ENCODE data around the gene NMT2.

The NMT2 gene

DNA sequence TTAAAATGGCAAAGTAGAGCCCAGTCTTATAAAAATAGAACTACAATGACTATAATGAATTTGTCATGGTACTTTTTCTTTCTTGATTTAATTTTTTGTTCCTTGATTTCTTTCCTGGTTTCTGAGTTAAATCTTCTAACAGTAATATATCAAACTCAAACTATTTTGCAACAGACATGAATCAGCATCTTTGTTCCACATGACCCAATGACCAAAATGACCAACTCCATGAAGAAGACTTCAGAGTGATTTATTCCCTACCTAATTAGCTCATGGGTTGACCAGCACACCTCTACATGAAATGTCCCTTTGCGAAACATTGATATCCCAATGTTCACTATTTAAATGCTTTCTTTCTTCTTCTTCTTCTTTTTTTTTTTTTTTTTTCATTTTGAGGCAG, 30.9 kb downstream of the NMT2 start:
- Mint-ChIP-seq H3K27me3 (no peaks in the 10 kb centered on the region), H3K9me3 (no peaks in the 10 kb centered on the region), H3K4me3 (no peak overlapping the region), H3K27ac (no peak overlapping the region), H3K4me1 (peaks cover 29% of the 10 kb centered on the region)
- DNase-seq (no peak), ATAC-seq (no peak)

- H3K4me1 Mint-ChIP-seq: peaks cover 23% of the 10 kb centered on the region
- ATAC-seq: no peak
- no peaks in the 10 kb centered on the region for H3K27me3 Mint-ChIP-seq
Observed at GRCh38 chr10:15137036-15137359, 31.5 kb downstream of the NMT2 start.

GRCh38 chr10:15136129-15137035, 32.1 kb downstream of the NMT2 start:
- H3K4me1 Mint-ChIP-seq: peaks cover 17% of the 10 kb centered on the region
- no peak for ATAC-seq
- no peaks in the 10 kb centered on the region for H3K27me3 Mint-ChIP-seq
- peak overlapping the region in 1 of 2 donors; percentile 83 for H3K27ac Mint-ChIP-seq
- DNase-seq: no peak
- no peaks in the 10 kb centered on the region for H3K9me3 Mint-ChIP-seq
- no peak overlapping the region for H3K4me3 Mint-ChIP-seq

More at GRCh38 chr10:15137036-15137359, 31.5 kb downstream of the NMT2 start:
- H3K4me3 Mint-ChIP-seq: no peak overlapping the region
- H3K9me3 Mint-ChIP-seq: no peaks in the 10 kb centered on the region
- no peak for DNase-seq
- no peak overlapping the region for H3K27ac Mint-ChIP-seq

DNA sequence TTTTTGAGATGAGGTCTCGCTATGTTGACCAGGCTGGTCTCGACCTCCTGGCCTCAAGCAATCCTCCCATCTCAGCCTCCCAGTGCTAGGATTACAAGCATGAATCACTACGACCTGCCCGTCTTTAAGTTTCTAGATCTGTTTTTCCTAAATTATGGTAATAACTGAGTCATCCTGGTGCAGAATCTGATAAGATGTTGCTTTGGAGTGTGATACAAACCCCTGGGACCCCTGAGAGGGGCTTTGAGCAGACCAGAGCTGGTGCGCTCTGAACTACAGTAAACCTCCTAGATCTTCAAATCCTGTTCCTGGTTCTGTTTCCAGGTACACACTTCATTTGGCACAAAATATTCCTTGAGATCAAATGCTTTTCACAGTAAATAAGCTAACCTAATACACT, 37.2 kb downstream of the NMT2 start:
- ATAC-seq: no peak
- Mint-ChIP-seq H3K27ac (peak overlapping the region in 1 of 2 donors; percentile 54), H3K4me1 (peaks cover 5% of the 10 kb centered on the region)

DNA sequence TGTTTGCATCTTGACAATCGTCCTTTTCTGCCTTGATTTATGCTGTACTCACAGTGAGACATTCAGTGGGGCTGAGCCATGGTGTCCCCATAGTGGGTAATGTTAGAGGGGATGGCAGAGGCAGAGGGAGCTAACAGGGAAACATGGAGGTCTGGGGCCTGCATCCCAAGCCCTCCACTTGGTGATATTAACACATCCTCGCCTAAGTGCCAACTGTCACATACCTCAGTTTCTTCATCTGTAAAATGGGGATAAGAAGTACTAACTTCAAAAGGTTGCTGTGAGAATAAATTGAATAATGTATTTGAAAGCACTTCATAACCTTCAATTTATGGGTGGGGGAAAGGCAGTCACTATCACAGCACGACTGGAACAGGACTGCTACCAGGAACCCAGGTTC, 43.6 kb downstream of the NMT2 start:
- Mint-ChIP-seq H3K27me3 (no peaks in the 10 kb centered on the region), H3K4me3 (no peak overlapping the region), H3K27ac (no peak overlapping the region), H3K4me1 (peaks cover 36% of the 10 kb centered on the region), H3K9me3 (no peaks in the 10 kb centered on the region)
- ATAC-seq (no peak), DNase-seq (no peak)

More for the DNA sequence above, 37.2 kb downstream of the NMT2 start:
- Mint-ChIP-seq H3K27me3 (no peaks in the 10 kb centered on the region), H3K9me3 (no peaks in the 10 kb centered on the region), H3K4me3 (no peak overlapping the region)
- DNase-seq: no peak

- Mint-ChIP-seq H3K4me3 (peak overlapping the region; percentile 6 to 49), H3K4me1 (peaks cover 32% of the 10 kb centered on the region), H3K27me3 (no peaks in the 10 kb centered on the region), H3K9me3 (no peaks in the 10 kb centered on the region), H3K27ac (peak overlapping the region; percentile 55 to 93)
- ATAC-seq (no peak), DNase-seq (no peak)
Observed at GRCh38 chr10:15124190-15124589, 44.3 kb downstream of the NMT2 start.

GRCh38 chr10:15123749-15124184, 44.7 kb downstream of the NMT2 start:
- Mint-ChIP-seq H3K27ac (peak overlapping the region; percentile 55 to 93), H3K27me3 (no peaks in the 10 kb centered on the region), H3K4me1 (peaks cover 31% of the 10 kb centered on the region), H3K9me3 (no peaks in the 10 kb centered on the region), H3K4me3 (peak overlapping the region; percentile 6 to 49)
- DNase-seq: no peak
- ATAC-seq: peak; percentile 82

DNA sequence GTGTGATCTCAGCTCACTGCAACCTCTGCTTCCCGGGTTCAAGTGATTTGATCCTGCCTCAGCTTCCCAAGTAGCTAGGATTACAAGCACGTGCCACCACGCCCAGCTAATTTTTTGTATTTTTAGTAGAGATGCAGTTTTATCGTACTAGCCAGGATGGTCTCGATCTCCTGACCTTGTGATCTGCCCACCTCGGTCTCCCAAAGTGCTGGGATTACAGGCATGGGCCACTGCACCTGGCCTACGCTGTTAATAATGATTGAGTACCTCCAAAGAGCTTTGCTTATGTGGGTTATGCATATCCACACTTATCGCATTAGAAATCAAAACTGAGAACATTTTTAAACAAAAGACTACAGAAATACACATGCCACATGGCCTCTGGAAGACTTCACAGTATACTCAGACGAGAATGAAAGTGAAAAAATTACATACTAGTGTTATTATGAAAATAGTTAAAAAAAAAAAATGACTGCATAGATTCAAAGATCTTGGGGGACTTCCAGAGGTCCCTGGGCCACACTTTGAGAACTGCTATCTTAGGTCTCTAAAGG, 45.9 kb downstream of the NMT2 start:
- Mint-ChIP-seq H3K4me3 (peak overlapping the region; percentile 48 to 78), H3K27me3 (no peaks in the 10 kb centered on the region), H3K27ac (peak overlapping the region; percentile 86 to 93), H3K9me3 (no peaks in the 10 kb centered on the region), H3K4me1 (peaks cover 31% of the 10 kb centered on the region)
- ATAC-seq: peak; percentile 88
- DNase-seq: peak in 1 of 2 donors; percentile 21

DNA sequence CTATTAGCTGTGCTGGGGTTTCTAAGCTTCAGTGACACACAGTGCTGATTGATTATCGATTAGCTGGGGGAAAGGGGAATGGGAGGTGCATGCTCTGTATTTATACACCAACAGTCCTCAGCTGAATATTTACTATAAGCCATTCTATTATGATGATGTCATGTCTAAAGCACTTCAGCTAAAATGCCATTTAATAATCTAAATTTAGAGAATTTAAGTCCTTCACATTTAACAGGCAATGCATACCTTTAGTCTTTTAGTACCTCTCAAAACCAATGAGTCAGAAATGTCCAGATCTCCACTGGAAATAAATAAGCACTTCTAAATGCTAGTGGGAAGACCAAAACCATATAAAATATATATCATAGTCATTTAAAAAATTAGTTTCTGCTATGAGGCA, 46.8 kb downstream of the NMT2 start:
- no peak for DNase-seq
- H3K9me3 Mint-ChIP-seq: no peaks in the 10 kb centered on the region
- H3K4me1 Mint-ChIP-seq: peaks cover 31% of the 10 kb centered on the region
- ATAC-seq: no peak
- peak overlapping the region in 1 of 2 donors; percentile 63 for H3K27ac Mint-ChIP-seq
- peak overlapping the region in 1 of 2 donors; percentile 22 for H3K4me3 Mint-ChIP-seq
- H3K27me3 Mint-ChIP-seq: no peaks in the 10 kb centered on the region

DNA sequence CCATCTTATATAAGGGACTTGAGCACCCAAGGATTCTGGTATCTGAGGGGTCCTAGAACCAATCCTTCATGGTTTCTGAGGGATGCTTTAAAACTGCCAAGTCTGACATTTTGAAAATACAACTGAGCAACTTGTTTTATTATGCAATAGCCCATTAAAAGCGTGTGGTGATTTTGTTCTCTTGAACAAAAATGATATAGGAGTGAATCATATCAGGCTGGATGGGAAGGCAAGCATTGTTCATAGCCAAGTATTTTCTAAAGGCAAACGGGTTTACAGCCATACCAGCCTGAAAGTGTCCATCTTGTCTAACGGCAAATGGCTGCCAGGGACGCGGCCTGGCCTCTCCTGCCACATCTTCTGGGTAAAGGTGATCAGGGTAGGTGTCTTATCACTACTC, 48.0 kb downstream of the NMT2 start:
- H3K27ac Mint-ChIP-seq: no peak overlapping the region
- DNase-seq: no peak

GRCh38 chr10:15118615-15119014, 49.9 kb downstream of the NMT2 start:
- Mint-ChIP-seq H3K9me3 (no peaks in the 10 kb centered on the region), H3K4me1 (peaks cover 13% of the 10 kb centered on the region), H3K4me3 (no peak overlapping the region), H3K27me3 (no peaks in the 10 kb centered on the region), H3K27ac (no peak overlapping the region)
- no peak for DNase-seq
- no peak for ATAC-seq

More for the DNA sequence above, 48.0 kb downstream of the NMT2 start:
- Mint-ChIP-seq H3K4me1 (peaks cover 31% of the 10 kb centered on the region), H3K9me3 (no peaks in the 10 kb centered on the region), H3K4me3 (no peak overlapping the region), H3K27me3 (no peaks in the 10 kb centered on the region)
- ATAC-seq: no peak

- H3K27ac Mint-ChIP-seq: no peak overlapping the region
- no peaks in the 10 kb centered on the region for H3K27me3 Mint-ChIP-seq
- ATAC-seq (no peak), DNase-seq (no peak)
- H3K9me3 Mint-ChIP-seq: no peaks in the 10 kb centered on the region
- H3K4me3 Mint-ChIP-seq: no peak overlapping the region
- H3K4me1 Mint-ChIP-seq: peaks cover 5% of the 10 kb centered on the region
Observed at GRCh38 chr10:15116225-15116624, 52.3 kb downstream of the NMT2 start.

DNA sequence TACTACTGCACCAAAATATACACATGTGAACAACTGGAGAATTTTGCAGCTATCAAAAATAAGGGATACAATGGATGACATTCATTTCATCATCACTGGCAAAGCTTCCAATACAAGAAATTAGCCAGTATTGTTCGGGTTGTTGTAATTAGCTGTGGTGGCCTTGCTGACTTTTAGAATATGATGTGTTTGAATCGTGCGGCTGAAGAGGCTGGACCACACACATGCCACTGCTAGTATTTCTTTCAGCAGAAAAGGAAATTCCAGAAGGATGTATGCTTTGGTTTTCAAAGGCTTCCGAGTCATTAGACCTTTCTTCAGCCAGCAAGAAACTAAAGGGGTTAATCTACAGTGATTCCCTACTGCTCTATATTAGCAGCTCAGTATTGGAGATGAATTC, 54.7 kb downstream of the NMT2 start:
- Mint-ChIP-seq H3K4me3 (no peak overlapping the region), H3K27ac (no peak overlapping the region), H3K4me1 (peaks cover 5% of the 10 kb centered on the region), H3K27me3 (no peaks in the 10 kb centered on the region), H3K9me3 (no peaks in the 10 kb centered on the region)
- no peak for DNase-seq
- no peak for ATAC-seq

GRCh38 chr10:15112657-15113056, 55.8 kb downstream of the NMT2 start:
- no peak for DNase-seq
- H3K4me1 Mint-ChIP-seq: peaks cover 5% of the 10 kb centered on the region
- no peak overlapping the region for H3K4me3 Mint-ChIP-seq
- H3K27ac Mint-ChIP-seq: peak overlapping the region in 1 of 2 donors; percentile 40
- ATAC-seq: peak; percentile 35
- H3K27me3 Mint-ChIP-seq: no peaks in the 10 kb centered on the region
- no peaks in the 10 kb centered on the region for H3K9me3 Mint-ChIP-seq

DNA sequence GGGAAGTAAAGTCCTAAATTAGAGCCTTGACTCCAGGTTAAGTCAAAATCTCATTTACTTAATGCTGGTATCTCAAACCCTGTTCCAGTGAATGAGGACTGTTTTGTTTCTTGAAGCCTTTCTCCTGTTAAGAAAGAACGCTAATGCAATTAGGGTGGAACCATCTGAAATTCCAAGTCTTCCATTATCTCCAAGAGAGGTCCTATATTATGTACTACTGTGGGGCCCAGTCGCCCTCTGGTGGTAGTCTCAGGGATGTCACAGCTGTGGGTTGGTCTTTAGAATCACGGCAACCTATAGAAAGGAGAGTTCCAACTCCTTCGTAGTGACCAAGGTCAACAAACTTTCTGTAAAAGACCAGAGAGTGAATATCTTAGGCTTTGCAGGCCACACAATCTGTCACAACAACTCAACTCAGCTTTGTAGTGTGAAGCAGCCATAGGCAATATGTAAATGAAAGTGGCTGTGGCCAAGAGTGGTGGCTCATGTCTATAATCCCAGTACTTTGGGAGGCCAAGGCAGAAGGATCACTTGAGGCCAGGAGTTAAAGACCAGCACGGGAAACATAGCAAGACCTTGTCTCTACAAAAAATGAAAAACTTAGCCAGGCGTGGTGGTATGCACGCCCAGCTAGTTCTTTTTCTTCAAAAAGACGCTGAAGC, 62.0 kb downstream of the NMT2 start:
- Mint-ChIP-seq H3K27ac (peak overlapping the region in 1 of 2 donors; percentile 52), H3K9me3 (no peaks in the 10 kb centered on the region), H3K4me3 (no peak overlapping the region), H3K27me3 (no peaks in the 10 kb centered on the region), H3K4me1 (peaks cover 10% of the 10 kb centered on the region)
- DNase-seq: peak; percentile 50 to 59
- ATAC-seq: peak; percentile 89

- H3K27ac Mint-ChIP-seq: no peak overlapping the region
- no peaks in the 10 kb centered on the region for H3K27me3 Mint-ChIP-seq
- no peak overlapping the region for H3K4me3 Mint-ChIP-seq
- no peaks in the 10 kb centered on the region for H3K9me3 Mint-ChIP-seq
- no peak for DNase-seq
- no peak for ATAC-seq
- H3K4me1 Mint-ChIP-seq: peaks cover 35% of the 10 kb centered on the region
Observed at GRCh38 chr10:15103513-15103912, 65.0 kb downstream of the NMT2 start.
